Stomach (tissue), 4 donors: ENCODE data around the gene SLC29A3.

ENCODE experiments used
- CTCF ChIP-seq, 7 experiments: fragments of 450-650 bp in 4 of 7; fragments of 200-600 bp in 3 of 7; sonication (generic) in 3 of 7; IDR thresholded peaks; one replicate each; pipeline ENCODE4 v1.5.1; 2016 to 2019; ENCODE audit warnings: antibody characterized with exemption in 7 of 7, control low read depth in 2 of 7, mild to moderate bottlenecking in 1 of 7
- EP300 ChIP-seq: sonication (generic); formaldehyde crosslinking; IDR thresholded peaks from one replicate; pipeline ENCODE4 v1.6.1; 2017; ENCODE audit warnings: antibody characterized with exemption
- POLR2A ChIP-seq, 4 donors: fragments of 450-650 bp; IDR thresholded peaks; one replicate each; pipeline ENCODE4 v1.6.1; 2016; ENCODE audit warnings: antibody characterized with exemption in 4 of 4, control low read depth in 2 of 4, mild to moderate bottlenecking in 1 of 4, moderate library complexity in 1 of 4
- POLR2AphosphoS5 ChIP-seq, 3 donors: sonication (generic); formaldehyde crosslinking; IDR thresholded peaks; one replicate each; pipeline ENCODE4 v1.6.1; 2016; ENCODE audit warnings: antibody characterized with exemption in 3 of 3

- TF ChIP-seq POLR2A (IDR thresholded peaks at IDR 0.05), result no peak
- TF ChIP-seq CTCF (IDR thresholded peaks at IDR 0.05), result peak in 5 of 7 experiments; percentile 48 to 73 (median 58)
- TF ChIP-seq POLR2AphosphoS5 (IDR thresholded peaks at IDR 0.05), result peak in 2 of 3 donors; percentile 75 to 85
- no peak for TF ChIP-seq EP300
Observed at GRCh38 chr10:71319042-71319799, at the start of gene SLC29A3.
